ENCODE measurements around the gene PTCRA. TPM values are rescaled to one million over a fixed set of nuclear protein-coding genes. Genes with fewer than 3 reads are reported as not detected.

Gene PTCRA
- total and polyA plus RNA-seq, 2 of the 4 experiments (the other 2 are of a cell fraction): not detected

- H4K91ac ChIP-seq (ENCODE audit: insufficient read depth, low read depth, low read length): no peak overlapping the region
- H3K23ac ChIP-seq (ENCODE audit: low read depth, low read length): no peak overlapping the region
- H2BK120ac ChIP-seq (ENCODE audit: low read depth, low read length): no peak overlapping the region
- H3K14ac ChIP-seq (replicated peaks; ENCODE audit: low read depth, low read length): no peak overlapping the region
- no peak overlapping the region for H2BK20ac ChIP-seq (ENCODE audit: low read depth, low read length)
- no peak overlapping the region for H2BK5ac ChIP-seq (ENCODE audit: low read depth, low read length, poor library complexity, severe bottlenecking)
- no peak overlapping the region for H3K4ac ChIP-seq (ENCODE audit: low read depth, low read length)
- H4K8ac ChIP-seq (ENCODE audit: low read depth in 2 of 2, low read length in 2 of 2): no peak overlapping the region
- H3K4me2 ChIP-seq (ENCODE audit: low read depth, low read length): no peak overlapping the region
- no peak overlapping the region for H3K18ac ChIP-seq (ENCODE audit: low read depth, low read length)
- ChIA-PET POLR2A (ENCODE audit: unreplicated experiment) (interaction anchor here (0.6 kb wide), 1 partner anchor 22 kb away, joined by 7 read pairs; no protein-coding TSS in a partner anchor), CTCF (no interaction called here)
- H2BK15ac ChIP-seq (ENCODE audit: low read depth, low read length): no peak overlapping the region
- ATAC-seq (ENCODE audit: low read depth) (no peak), DNase-seq (no peak)
- peaks cover 9% of the 10 kb centered on the region; the same call in 1 of the 2 replicates for H4K20me1 ChIP-seq (ENCODE audit: insufficient read depth, low read length)
- H3K36me3 ChIP-seq (ENCODE audit: control insufficient read depth, insufficient read depth, low read length): peaks cover 48% of the 10 kb centered on the region
- no peak overlapping the region for H3K56ac ChIP-seq (ENCODE audit: extremely low read depth, insufficient read depth, low read length)
- no peaks in the 10 kb centered on the region for H3K9me3 ChIP-seq (ENCODE audit: control insufficient read depth, insufficient read depth, low read length)
- dilution Hi-C loops (cut with HindIII; ENCODE audit: low sequenced_read_pairs, unreplicated experiment): no loop called here
- H2AK5ac ChIP-seq (ENCODE audit: low read depth, low read length): no peak overlapping the region
- no peak overlapping the region for H3K4me3 ChIP-seq (ENCODE audit: insufficient read depth, low read depth, low read length)
- H2AK9ac ChIP-seq (replicated peaks; ENCODE audit: low read depth, low read length, poor library complexity): no peak overlapping the region
- in situ Hi-C loops (cut with MboI; ENCODE audit: low sequenced_read_pairs): no loop called here
- no peak for TF ChIP-seq SMC3 (IDR thresholded peaks at IDR 0.05; ENCODE audit: low read depth, low read length)
- no peak for TF ChIP-seq MAFK (IDR thresholded peaks at IDR 0.05; ENCODE audit: low read depth, low read length)
- TF ChIP-seq RAD21 (IDR thresholded peaks at IDR 0.05; ENCODE audit: low read length): no peak
- no peak for TF ChIP-seq NFE2L2 (IDR thresholded peaks at IDR 0.05; ENCODE audit: low read depth, low read length)
- TF ChIP-seq CHD1 (IDR thresholded peaks at IDR 0.05; ENCODE audit: low read depth, low read length): no peak
- TF ChIP-seq, protein P1, sequence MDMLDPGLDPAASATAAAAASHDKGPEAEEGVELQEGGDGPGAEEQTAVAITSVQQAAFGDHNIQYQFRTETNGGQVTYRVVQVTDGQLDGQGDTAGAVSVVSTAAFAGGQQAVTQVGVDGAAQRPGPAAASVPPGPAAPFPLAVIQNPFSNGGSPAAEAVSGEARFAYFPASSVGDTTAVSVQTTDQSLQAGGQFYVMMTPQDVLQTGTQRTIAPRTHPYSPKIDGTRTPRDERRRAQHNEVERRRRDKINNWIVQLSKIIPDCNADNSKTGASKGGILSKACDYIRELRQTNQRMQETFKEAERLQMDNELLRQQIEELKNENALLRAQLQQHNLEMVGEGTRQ (IDR thresholded peaks at IDR 0.05; ENCODE audit: low read depth, low read length): no peak
- no peak for TF ChIP-seq RCOR1 (IDR thresholded peaks at IDR 0.05; ENCODE audit: insufficient replicate concordance, low read length)
- TF ChIP-seq CEBPB (IDR thresholded peaks at IDR 0.05; ENCODE audit: low read depth, low read length): no peak
- no peak for TF ChIP-seq ELK1 (IDR thresholded peaks at IDR 0.05; ENCODE audit: borderline replicate concordance, low read depth, low read length)
- TF ChIP-seq BHLHE40 (IDR thresholded peaks at IDR 0.05; ENCODE audit: low read depth, low read length): no peak
- TF ChIP-seq, protein P2, sequence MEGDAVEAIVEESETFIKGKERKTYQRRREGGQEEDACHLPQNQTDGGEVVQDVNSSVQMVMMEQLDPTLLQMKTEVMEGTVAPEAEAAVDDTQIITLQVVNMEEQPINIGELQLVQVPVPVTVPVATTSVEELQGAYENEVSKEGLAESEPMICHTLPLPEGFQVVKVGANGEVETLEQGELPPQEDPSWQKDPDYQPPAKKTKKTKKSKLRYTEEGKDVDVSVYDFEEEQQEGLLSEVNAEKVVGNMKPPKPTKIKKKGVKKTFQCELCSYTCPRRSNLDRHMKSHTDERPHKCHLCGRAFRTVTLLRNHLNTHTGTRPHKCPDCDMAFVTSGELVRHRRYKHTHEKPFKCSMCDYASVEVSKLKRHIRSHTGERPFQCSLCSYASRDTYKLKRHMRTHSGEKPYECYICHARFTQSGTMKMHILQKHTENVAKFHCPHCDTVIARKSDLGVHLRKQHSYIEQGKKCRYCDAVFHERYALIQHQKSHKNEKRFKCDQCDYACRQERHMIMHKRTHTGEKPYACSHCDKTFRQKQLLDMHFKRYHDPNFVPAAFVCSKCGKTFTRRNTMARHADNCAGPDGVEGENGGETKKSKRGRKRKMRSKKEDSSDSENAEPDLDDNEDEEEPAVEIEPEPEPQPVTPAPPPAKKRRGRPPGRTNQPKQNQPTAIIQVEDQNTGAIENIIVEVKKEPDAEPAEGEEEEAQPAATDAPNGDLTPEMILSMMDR (conservative IDR thresholded peaks at IDR 0.05; ENCODE audit: low read depth, low read length): no peak
- TF ChIP-seq MXI1 (IDR thresholded peaks at IDR 0.05; ENCODE audit: borderline replicate concordance, low read depth, low read length): no peak
- TF ChIP-seq POLR2A (IDR thresholded peaks at IDR 0.05; ENCODE audit: low read depth, low read length): no peak
- TF ChIP-seq MAZ (IDR thresholded peaks at IDR 0.05; ENCODE audit: borderline replicate concordance, low read depth, low read length): no peak
- TF ChIP-seq FOS (IDR thresholded peaks at IDR 0.05; ENCODE audit: low read depth, low read length): no peak
- no peak for TF ChIP-seq RFX5 (IDR thresholded peaks at IDR 0.05; ENCODE audit: low read depth, low read length)
- WGBS, 2 experiments (ENCODE audit: extremely low coverage in 2 of 2, insufficient read length in 1 of 2): no CpG with 5 or more reads among the region's 11 CpGs
- peaks cover 18% of the 10 kb centered on the region for H3K4me1 ChIP-seq (ENCODE audit: control insufficient read depth, insufficient read depth, low read length)
- H3K9ac ChIP-seq (ENCODE audit: low read depth, low read length): no peak overlapping the region
- H4K5ac ChIP-seq (ENCODE audit: low read depth, low read length): no peak overlapping the region
- peaks cover 26% of the 10 kb centered on the region for H3K9me1 ChIP-seq (ENCODE audit: insufficient read depth, low read length)
- no peak overlapping the region for H3K27ac ChIP-seq (ENCODE audit: insufficient read depth, low read length)
- H3K79me1 ChIP-seq (ENCODE audit: low read depth in 1 of 2, low read length in 2 of 2): peaks cover 4 to 28% of the 10 kb centered on the region in 2 experiments; a peak in 3 of 4 replicates
- intact Hi-C loops (cut with micrococcal nuclease): no loop called here
- no peak overlapping the region for H2AFZ ChIP-seq (replicated peaks; ENCODE audit: low read length, poor library complexity)
- no TSS peak for BruUV-seq (replicated peaks)
- no peaks in the 10 kb centered on the region for H3K27me3 ChIP-seq (ENCODE audit: control insufficient read depth, insufficient read depth, low read length)
Observed at GRCh38 chr6:42967228-42967627, 51.4 kb downstream of the PTCRA start.
